Activated CD4-positive, alpha-beta T cell treated with anti-CD3 and anti-CD28 coated beads, Interleukin-2, amount 50 U/mL, for 16 hours (primary cell): Measurements from ENCODE around the gene NUP43.
"Not testable (repeated sequence)": the region's sequence is repeated elsewhere in the genome, so short reads cannot be mapped to it uniquely, and the experiment has no call there.

Experiments
- DNase-seq: peaks from one replicate; pipeline ENCODE4 v3.0.0-alpha.2; 2020

Gene NUP43

GRCh38 chr6:149745252-149745651 lies 1.1 kb downstream of the NUP43 start:
- not testable (repeated sequence) for DNase-seq

GRCh38 chr6:149734915-149735314 lies 11.4 kb downstream of the NUP43 start:
- no peak for DNase-seq

GRCh38 chr6:149733089-149733720 lies 13.1 kb downstream of the NUP43 start:
- no peak for DNase-seq

GRCh38 chr6:149729824-149730223 lies 16.5 kb downstream of the NUP43 start:
- no peak for DNase-seq

- DNase-seq: no peak
These were observed 17.7 kb downstream of the NUP43 start for GRCh38 chr6:149728499-149729234.

GRCh38 chr6:149727793-149728498 lies 18.4 kb downstream of the NUP43 start:
- no peak for DNase-seq

- DNase-seq: no peak
These were observed 20.5 kb downstream of the NUP43 start for GRCh38 chr6:149725785-149726184.

- DNase-seq: peak; percentile 54
These were observed 22.4 kb downstream of the NUP43 start for GRCh38 chr6:149723771-149724417.

GRCh38 chr6:149723262-149723661 lies 23.1 kb downstream of the NUP43 start:
- no peak for DNase-seq

- no peak for DNase-seq
These were observed 26.8 kb downstream of the NUP43 start for GRCh38 chr6:149719531-149719930.

- DNase-seq: peak; percentile 93
These were observed 28.5 kb downstream of the NUP43 start, which contains the start of gene LATS1 for GRCh38 chr6:149717588-149718458. Gene LATS1 (minus strand): TSS chr6:149718101. CDS start chr6:149702126, 15,975 bp downstream.

- no peak for DNase-seq
These were observed 29.1 kb downstream of the NUP43 start for GRCh38 chr6:149717255-149717587.

- DNase-seq: peak; percentile 50
These were observed 30.0 kb downstream of the NUP43 start for GRCh38 chr6:149716181-149716963.

GRCh38 chr6:149714442-149714841 lies 31.9 kb downstream of the NUP43 start:
- no peak for DNase-seq

- no peak for DNase-seq
These were observed 34.6 kb downstream of the NUP43 start for GRCh38 chr6:149711711-149712110.

GRCh38 chr6:149701714-149702113 lies 44.6 kb downstream of the NUP43 start:
- DNase-seq: no peak

- no peak for DNase-seq
These were observed 47.2 kb downstream of the NUP43 start for GRCh38 chr6:149699150-149699549.

- DNase-seq: no peak
These were observed 48.2 kb downstream of the NUP43 start for GRCh38 chr6:149698175-149698574.

- DNase-seq: no peak
These were observed 49.4 kb downstream of the NUP43 start for GRCh38 chr6:149696901-149697300.

- DNase-seq: no peak
These were observed 51.4 kb downstream of the NUP43 start for GRCh38 chr6:149694921-149695320.

- no peak for DNase-seq
These were observed 55.1 kb downstream of the NUP43 start for GRCh38 chr6:149691201-149691600.

GRCh38 chr6:149686230-149686629 lies 60.1 kb downstream of the NUP43 start:
- DNase-seq: no peak
